ENCODE measurements around the gene CHD1L. TPM values are rescaled to one million over a fixed set of nuclear protein-coding genes. Genes with fewer than 3 reads are reported as not detected.

CHD1L gene
- polyA plus RNA-seq, 1 donor (not counting 4 experiments of a cell fraction or from before 2014, with no cell fraction given), result 49.2 TPM

DNA sequence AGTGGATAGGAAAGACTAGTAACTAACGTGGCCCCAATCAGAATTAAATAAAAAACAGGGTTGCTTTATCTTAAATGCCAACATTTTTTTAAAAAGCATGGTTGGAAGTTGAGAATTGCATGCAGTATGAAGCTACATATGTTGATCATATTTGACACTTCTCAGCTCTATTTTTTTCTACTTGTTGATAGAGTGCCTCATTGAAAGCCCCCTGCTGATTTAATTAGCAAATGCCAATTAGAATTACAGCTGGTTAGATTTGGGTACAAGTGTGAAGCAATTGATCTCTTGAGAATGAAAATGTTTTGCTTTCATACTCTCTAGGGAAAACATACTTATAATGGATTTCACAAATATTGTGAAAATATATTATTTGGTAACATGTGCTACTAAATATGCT, 40.5 kb downstream of the CHD1L start:
- FAIRE-seq (no peak), DNase-seq (ENCODE audit: low read depth, low spot score) (no peak)
- Histone ChIP-seq H3K9me3 (ENCODE audit: control insufficient read depth, low read depth, low read length) (no peaks in the 10 kb centered on the region), H3K9ac (ENCODE audit: control insufficient read depth, extremely low read depth, insufficient read depth, low read length) (no peak overlapping the region), H2AFZ (ENCODE audit: control insufficient read depth, low read length) (no peak overlapping the region), H4K20me1 (ENCODE audit: control insufficient read depth, extremely low read depth, insufficient read depth, low read length) (no peaks in the 10 kb centered on the region), H3K36me3 (ENCODE audit: control insufficient read depth in 2 of 2, extremely low read depth in 1 of 2, insufficient read depth in 2 of 2, low read length in 2 of 2) (peaks cover 15 to 28% of the 10 kb centered on the region in 2 experiments), H3K4me3 (ENCODE audit: control insufficient read depth in 2 of 3, extremely low read depth in 1 of 3, insufficient read depth in 2 of 3, low read depth in 1 of 3, low read length in 3 of 3) (no peak overlapping the region), H3K27ac (ENCODE audit: control insufficient read depth, insufficient read depth, low read length) (no peak overlapping the region), H3K4me1 (ENCODE audit: control insufficient read depth, extremely low read depth, insufficient read depth, low read length) (no peaks in the 10 kb centered on the region), H3K27me3 (ENCODE audit: control insufficient read depth, extremely low read depth, insufficient read depth, low read length) (no peaks in the 10 kb centered on the region), H3K79me2 (ENCODE audit: control insufficient read depth, insufficient read depth, low read length) (no peaks in the 10 kb centered on the region), H3K9me1 (ENCODE audit: control insufficient read depth, extremely low read depth, insufficient read depth, low read length) (no peaks in the 10 kb centered on the region), H3K4me2 (ENCODE audit: control insufficient read depth, extremely low read depth, insufficient read depth, low read depth, low read length) (no peak overlapping the region)
- dilution Hi-C loops (cut with MboI; ENCODE audit: extremely low pct_ligation_motif_present, low sequenced_read_pairs), result no loop called here
- TF ChIP-seq EZH2 (IDR thresholded peaks at IDR 0.05; ENCODE audit: low read length), result no peak
- TF ChIP-seq, protein P1, sequence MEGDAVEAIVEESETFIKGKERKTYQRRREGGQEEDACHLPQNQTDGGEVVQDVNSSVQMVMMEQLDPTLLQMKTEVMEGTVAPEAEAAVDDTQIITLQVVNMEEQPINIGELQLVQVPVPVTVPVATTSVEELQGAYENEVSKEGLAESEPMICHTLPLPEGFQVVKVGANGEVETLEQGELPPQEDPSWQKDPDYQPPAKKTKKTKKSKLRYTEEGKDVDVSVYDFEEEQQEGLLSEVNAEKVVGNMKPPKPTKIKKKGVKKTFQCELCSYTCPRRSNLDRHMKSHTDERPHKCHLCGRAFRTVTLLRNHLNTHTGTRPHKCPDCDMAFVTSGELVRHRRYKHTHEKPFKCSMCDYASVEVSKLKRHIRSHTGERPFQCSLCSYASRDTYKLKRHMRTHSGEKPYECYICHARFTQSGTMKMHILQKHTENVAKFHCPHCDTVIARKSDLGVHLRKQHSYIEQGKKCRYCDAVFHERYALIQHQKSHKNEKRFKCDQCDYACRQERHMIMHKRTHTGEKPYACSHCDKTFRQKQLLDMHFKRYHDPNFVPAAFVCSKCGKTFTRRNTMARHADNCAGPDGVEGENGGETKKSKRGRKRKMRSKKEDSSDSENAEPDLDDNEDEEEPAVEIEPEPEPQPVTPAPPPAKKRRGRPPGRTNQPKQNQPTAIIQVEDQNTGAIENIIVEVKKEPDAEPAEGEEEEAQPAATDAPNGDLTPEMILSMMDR (optimal IDR thresholded peaks at IDR 0.05 in 1 of 3, IDR thresholded peaks at IDR 0.05 in 1 of 3, conservative IDR thresholded peaks at IDR 0.05 in 1 of 3; ENCODE audit: extremely low read depth in 1 of 3, insufficient read depth in 2 of 3, low read length in 3 of 3), result no peak

DNA sequence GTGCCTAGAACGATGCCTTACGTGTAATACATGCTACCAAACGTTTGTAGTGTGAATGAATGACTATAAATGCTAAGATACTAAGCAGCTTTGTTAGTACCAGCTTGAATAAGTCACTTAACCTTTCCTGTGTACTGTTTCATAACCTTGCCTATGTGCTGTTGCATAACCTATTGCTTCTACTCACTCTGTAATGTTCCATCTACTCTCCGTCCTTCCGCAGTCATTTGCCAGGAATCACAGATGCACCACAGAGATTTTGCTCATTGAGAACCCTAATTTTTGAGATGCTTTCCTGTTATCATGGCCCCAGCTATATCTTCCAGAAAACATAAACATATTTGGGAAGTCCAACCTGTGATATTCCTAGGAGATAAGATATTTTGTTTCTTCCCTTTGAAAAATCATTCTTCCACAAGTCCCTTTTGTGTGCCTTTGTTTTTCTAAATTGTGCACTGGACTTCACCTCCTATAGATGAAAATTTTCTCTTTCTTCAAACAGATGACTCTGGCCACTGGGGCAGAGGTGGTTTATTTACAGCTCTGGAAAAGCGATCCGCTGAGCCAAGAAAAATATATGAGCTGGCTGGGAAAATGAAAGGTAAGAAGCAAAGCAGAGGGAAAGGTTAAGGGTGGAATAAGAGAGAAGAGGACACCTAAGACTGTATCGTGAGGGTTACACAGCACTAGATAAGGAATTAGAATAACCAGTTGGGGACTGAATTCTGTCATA, 44.8 kb downstream of the CHD1L start:
- Histone ChIP-seq H3K4me1 (ENCODE audit: control insufficient read depth, extremely low read depth, insufficient read depth, low read length) (no peaks in the 10 kb centered on the region), H4K20me1 (ENCODE audit: control insufficient read depth, extremely low read depth, insufficient read depth, low read length) (no peaks in the 10 kb centered on the region), H3K36me3 (ENCODE audit: control insufficient read depth in 2 of 2, extremely low read depth in 1 of 2, insufficient read depth in 2 of 2, low read length in 2 of 2) (peaks cover 8 to 22% of the 10 kb centered on the region in 2 experiments), H2AFZ (ENCODE audit: control insufficient read depth, low read length) (no peak overlapping the region), H3K27me3 (ENCODE audit: control insufficient read depth, extremely low read depth, insufficient read depth, low read length) (no peaks in the 10 kb centered on the region), H3K27ac (ENCODE audit: control insufficient read depth, insufficient read depth, low read length) (no peak overlapping the region), H3K79me2 (ENCODE audit: control insufficient read depth, insufficient read depth, low read length) (no peaks in the 10 kb centered on the region), H3K4me3 (ENCODE audit: control insufficient read depth in 2 of 3, extremely low read depth in 1 of 3, insufficient read depth in 2 of 3, low read depth in 1 of 3, low read length in 3 of 3) (no peak overlapping the region), H3K9me1 (ENCODE audit: control insufficient read depth, extremely low read depth, insufficient read depth, low read length) (no peaks in the 10 kb centered on the region), H3K4me2 (ENCODE audit: control insufficient read depth, extremely low read depth, insufficient read depth, low read depth, low read length) (no peak overlapping the region), H3K9ac (ENCODE audit: control insufficient read depth, extremely low read depth, insufficient read depth, low read length) (no peak overlapping the region), H3K9me3 (ENCODE audit: control insufficient read depth, low read depth, low read length) (no peaks in the 10 kb centered on the region)
- TF ChIP-seq, protein P1 (optimal IDR thresholded peaks at IDR 0.05 in 1 of 3, IDR thresholded peaks at IDR 0.05 in 1 of 3, conservative IDR thresholded peaks at IDR 0.05 in 1 of 3; ENCODE audit: extremely low read depth in 1 of 3, insufficient read depth in 2 of 3, low read length in 3 of 3), result no peak
- TF ChIP-seq EZH2 (IDR thresholded peaks at IDR 0.05; ENCODE audit: low read length), result no peak
- FAIRE-seq (no peak), DNase-seq (ENCODE audit: low read depth, low spot score) (no peak)
- dilution Hi-C loops (cut with MboI; ENCODE audit: extremely low pct_ligation_motif_present, low sequenced_read_pairs), result no loop called here
